H1 (cell line): ENCODE results near the gene HDLBP. TPM values are rescaled to one million over a fixed set of nuclear protein-coding genes. Genes with fewer than 3 reads are reported as not detected.

ENCODE experiments used
- ATF2 ChIP-seq: IDR thresholded peaks from 2 replicates; pipeline ENCODE4 v1.6.1; 2012; ENCODE audit warnings: low read length, inconsistent platforms
- CBX5 ChIP-seq: fragments of 300-800, 300-1000 bp; sonication (generic); IDR thresholded peaks from 2 replicates; pipeline ENCODE4 v1.7.1; 2016; ENCODE audit warnings: antibody characterized with exemption, low read length, low read depth
- CHD2 ChIP-seq: IDR thresholded peaks from 2 replicates; pipeline ENCODE4 v1.6.1; 2012; ENCODE audit warnings: low read length, improper control_type of control experiment
- MAX ChIP-seq: IDR thresholded peaks from 2 replicates; pipeline ENCODE4 v1.6.1; 2012; ENCODE audit warnings: inconsistent platforms
- NANOG ChIP-seq: IDR thresholded peaks from 2 replicates; pipeline ENCODE4 v1.6.1; 2011; ENCODE audit warnings: low read length, low read depth, mild to moderate bottlenecking, inconsistent platforms; ENCODE audit not compliant: insufficient read depth, poor library complexity, severe bottlenecking
- POLR2AphosphoS5 ChIP-seq: IDR thresholded peaks from 2 replicates; pipeline ENCODE4 v1.6.1; 2011; ENCODE audit warnings: low read depth, low read length
- TAF7 ChIP-seq: optimal IDR thresholded peaks from 2 replicates; pipeline ENCODE3; 2011; ENCODE audit warnings: low read depth, mild to moderate bottlenecking, inconsistent platforms, low read length, moderate library complexity, borderline replicate concordance
- polyA plus RNA-seq, 7 experiments: library from polyadenylated mRNA; depleted of rRNA in 3 of 7; stranded (reverse) in 5 of 7; unstranded in 2 of 7; fragments of >200 nt in 5 of 7; fragments of 200-250 nt in 2 of 7; gene quantifications; 1 replicate in 5 of 7; 2 replicates in 1 of 7; 4 replicates in 1 of 7; pipeline versions ENCODE4 v1.2.1 to v1.2.3, GENCODE V29; 2011 to 2013; ENCODE audit warnings: missing spikeins in 2 of 7, mixed read lengths in 2 of 7
- total RNA-seq: library from RNA; stranded (reverse); fragmentation: NEBNext Ultra II Directional; extraction: Animal tissue kit (Norgen Biotek cat#: 25700); gene quantifications from 2 replicates; pipeline ENCODE4 v1.2.1, GENCODE V29; 2021

Gene HDLBP
- total and polyA plus RNA-seq, 2 of the 8 experiments (the other 6 are each of a cell fraction or from before 2014, with no cell fraction given), result 185 to 360 TPM

GRCh38 chr2:241265506-241265905 lies 50.0 kb downstream of the HDLBP start (continued):
- TF ChIP-seq ATF2 (no peak), TAF7 (no peak), MAX (no peak), CHD2 (no peak), CBX5 (no peak), NANOG (no peak), POLR2AphosphoS5 (no peak)
